SKM-1 treated with dmso at 0.1 percent for 144 hours (cell line): ENCODE measurements around the gene FAM83G.

ENCODE experiments used
- DNase-seq: peaks from one replicate; lab custom pipeline; 2025; ENCODE audit not compliant: unreplicated experiment; lab: John Stamatoyannopoulos, UW

Gene FAM83G

GRCh38 chr17:18991531-18992315 lies 12.8 kb downstream of the FAM83G start:
- no peak for DNase-seq

- no peak for DNase-seq
Observed at GRCh38 chr17:18990331-18990730, 14.2 kb downstream of the FAM83G start.

- DNase-seq: no peak
Observed at GRCh38 chr17:18988546-18989173, 15.9 kb downstream of the FAM83G start.

- no peak for DNase-seq
Observed at GRCh38 chr17:18987862-18988545, 16.6 kb downstream of the FAM83G start.

GRCh38 chr17:18987230-18987610 lies 17.3 kb downstream of the FAM83G start:
- no peak for DNase-seq

GRCh38 chr17:18986541-18987229 lies 17.9 kb downstream of the FAM83G start:
- DNase-seq: no peak

GRCh38 chr17:18985475-18985874 lies 19.1 kb downstream of the FAM83G start:
- no peak for DNase-seq

GRCh38 chr17:18984273-18985114 lies 20.1 kb downstream of the FAM83G start:
- DNase-seq: no peak

- DNase-seq: no peak
Observed at GRCh38 chr17:18981642-18982424, 22.7 kb downstream of the FAM83G start.

- DNase-seq: no peak
Observed at GRCh38 chr17:18981335-18981641, 23.3 kb downstream of the FAM83G start.

GRCh38 chr17:18980682-18981334 lies 23.8 kb downstream of the FAM83G start:
- DNase-seq: no peak

- no peak for DNase-seq
Observed at GRCh38 chr17:18978655-18979054, 25.9 kb downstream of the FAM83G start.

GRCh38 chr17:18978050-18978449 lies 26.5 kb downstream of the FAM83G start:
- DNase-seq: no peak

- DNase-seq: no peak
Observed at GRCh38 chr17:18977646-18978045, 26.9 kb downstream of the FAM83G start.

GRCh38 chr17:18977021-18977420 lies 27.5 kb downstream of the FAM83G start:
- DNase-seq: no peak

GRCh38 chr17:18976201-18976600 lies 28.4 kb downstream of the FAM83G start:
- DNase-seq: no peak

GRCh38 chr17:18975597-18975996 lies 29.0 kb downstream of the FAM83G start:
- DNase-seq: no peak

- DNase-seq: no peak
Observed at GRCh38 chr17:18974407-18975149, 30.0 kb downstream of the FAM83G start.

- DNase-seq: no peak
Observed at GRCh38 chr17:18971801-18972200, 32.8 kb downstream of the FAM83G start.
